ENCODE data around the gene SGSM1.

SGSM1 gene

GRCh38 chr22:24953384-24954113 lies 147.5 kb downstream of the SGSM1 start:
- DNase-seq = no peak

GRCh38 chr22:24954114-24954463 lies 148.1 kb downstream of the SGSM1 start:
- DNase-seq = no peak

- no peak for DNase-seq
Observed at GRCh38 chr22:24954856-24955255, 148.8 kb downstream of the SGSM1 start.

- no peak for DNase-seq
Observed at GRCh38 chr22:24957043-24957442, 151.0 kb downstream of the SGSM1 start.

GRCh38 chr22:24961217-24961844 lies 155.3 kb downstream of the SGSM1 start:
- DNase-seq = no peak

GRCh38 chr22:24962094-24962493 lies 156.1 kb downstream of the SGSM1 start:
- no peak for DNase-seq

- DNase-seq = no peak
Observed at GRCh38 chr22:24962835-24963234, 156.8 kb downstream of the SGSM1 start.

GRCh38 chr22:24964441-24964840 lies 158.4 kb downstream of the SGSM1 start:
- no peak for DNase-seq

- DNase-seq = no peak
Observed at GRCh38 chr22:24965822-24966626, 160.0 kb downstream of the SGSM1 start.

- no peak for DNase-seq
Observed at GRCh38 chr22:24968066-24968561, 162.1 kb downstream of the SGSM1 start.

- no peak for DNase-seq
Observed at GRCh38 chr22:24969560-24970301, 163.7 kb downstream of the SGSM1 start.

- no peak for DNase-seq
Observed at GRCh38 chr22:24972369-24972768, 166.4 kb downstream of the SGSM1 start.

- DNase-seq = no peak
Observed at GRCh38 chr22:24973872-24974271, 167.9 kb downstream of the SGSM1 start.

GRCh38 chr22:24975125-24975640 lies 169.2 kb downstream of the SGSM1 start:
- no peak for DNase-seq

- no peak for DNase-seq
Observed at GRCh38 chr22:24975813-24976341, 169.9 kb downstream of the SGSM1 start.

GRCh38 chr22:24976442-24977218 lies 170.6 kb downstream of the SGSM1 start:
- DNase-seq = no peak

All from NCI-H510A (cell line).